GM21825 (cell line): ENCODE data around the gene CDKN2C.

Source experiments
- ATAC-seq: cut with Tn5 transposase; IDR thresholded peaks from one replicate; pipeline ENCODE4 v1.9.1; 2021; ENCODE audit warnings: mild to moderate bottlenecking, moderate library complexity; ENCODE audit not compliant: unreplicated experiment

CDKN2C gene

DNA sequence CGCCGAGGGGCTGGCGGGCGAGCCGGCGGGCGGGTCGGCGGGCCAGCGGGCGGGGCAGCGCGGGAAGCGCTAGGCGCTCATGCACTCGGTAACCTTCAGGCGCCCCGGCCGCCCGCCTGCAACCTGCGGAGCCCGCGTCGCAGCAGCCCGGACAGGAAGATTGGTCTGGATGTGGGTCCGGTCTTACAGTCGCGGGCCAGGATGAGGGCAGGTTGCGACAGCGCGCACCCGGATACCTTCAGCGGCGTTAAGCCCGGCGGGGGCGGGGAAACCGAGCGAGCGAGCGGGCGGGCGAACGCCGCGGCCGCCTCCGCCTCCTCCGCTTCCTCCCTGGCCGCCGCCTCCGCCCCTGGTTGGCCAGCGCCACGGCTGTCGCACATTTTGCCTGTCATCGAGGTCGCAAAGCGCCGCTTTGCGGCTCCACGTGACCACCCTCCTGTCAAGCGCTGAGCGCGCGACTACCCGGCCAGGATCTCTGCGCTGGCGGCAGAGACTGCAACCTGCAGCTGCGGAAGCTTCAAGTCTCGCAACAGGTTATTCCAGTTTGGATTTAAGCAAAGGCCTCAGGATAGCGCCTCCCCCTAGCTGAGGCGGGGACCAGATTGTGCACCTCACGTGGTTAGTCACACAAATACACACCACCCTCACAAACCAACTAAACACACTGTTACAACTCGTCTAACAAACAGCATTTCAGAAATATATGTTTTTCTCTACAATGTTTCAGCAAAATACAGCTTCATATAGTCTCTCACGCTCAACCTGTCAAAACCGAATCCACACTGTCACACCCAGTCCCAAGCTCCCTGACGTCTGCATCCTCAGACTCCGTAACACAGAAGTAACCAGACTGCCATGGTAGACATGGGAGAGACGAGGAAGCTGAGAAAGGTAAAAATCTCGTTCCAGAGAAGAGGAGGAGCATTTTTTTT is 9.9 kb upstream of the CDKN2C start, which contains the start of gene FAF1:
FAF1 (minus strand) TSS at position 355 of the 932 bp plus-strand sequence. CDS start 456 bp downstream, outside the sequence.
- ATAC-seq, result peak; percentile 85

DNA sequence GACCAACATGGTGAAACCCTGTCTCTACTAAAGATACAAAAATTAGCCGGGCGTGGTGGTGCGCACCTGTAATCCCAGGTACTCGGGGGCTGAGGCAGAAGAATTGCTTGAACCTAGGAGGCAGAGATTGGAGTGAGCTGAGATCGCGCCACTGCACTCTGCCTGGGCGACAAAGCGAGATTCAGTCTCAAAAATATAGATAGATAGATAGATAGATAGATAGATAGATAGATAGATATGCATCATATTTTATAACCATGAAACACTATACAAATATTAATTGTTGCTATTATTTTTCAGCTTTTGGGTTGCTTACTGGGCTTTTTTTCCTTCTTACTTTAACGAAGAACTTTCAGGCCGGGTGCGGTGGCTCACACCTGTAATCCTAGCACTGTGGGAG is 5.2 kb upstream of the CDKN2C start:
- no peak for ATAC-seq

DNA sequence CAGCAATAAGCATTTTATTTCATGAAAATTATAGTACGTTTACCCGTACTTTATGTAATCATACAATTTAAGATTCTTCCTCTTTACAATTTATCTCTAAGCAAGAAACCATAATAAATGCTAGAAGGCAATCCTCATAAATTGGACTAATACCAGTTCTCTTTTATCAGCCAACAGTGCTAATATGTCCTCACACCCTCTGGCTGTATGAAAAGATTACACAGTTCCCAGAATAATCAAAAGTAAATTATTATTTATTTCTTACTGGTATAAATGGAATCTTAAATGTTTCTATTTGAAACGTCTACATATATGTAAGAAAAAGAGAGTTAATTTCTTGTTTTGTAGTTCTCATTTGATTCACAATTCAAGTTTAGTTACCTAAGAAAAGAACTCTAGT is 3.1 kb upstream of the CDKN2C start:
- no peak for ATAC-seq

DNA sequence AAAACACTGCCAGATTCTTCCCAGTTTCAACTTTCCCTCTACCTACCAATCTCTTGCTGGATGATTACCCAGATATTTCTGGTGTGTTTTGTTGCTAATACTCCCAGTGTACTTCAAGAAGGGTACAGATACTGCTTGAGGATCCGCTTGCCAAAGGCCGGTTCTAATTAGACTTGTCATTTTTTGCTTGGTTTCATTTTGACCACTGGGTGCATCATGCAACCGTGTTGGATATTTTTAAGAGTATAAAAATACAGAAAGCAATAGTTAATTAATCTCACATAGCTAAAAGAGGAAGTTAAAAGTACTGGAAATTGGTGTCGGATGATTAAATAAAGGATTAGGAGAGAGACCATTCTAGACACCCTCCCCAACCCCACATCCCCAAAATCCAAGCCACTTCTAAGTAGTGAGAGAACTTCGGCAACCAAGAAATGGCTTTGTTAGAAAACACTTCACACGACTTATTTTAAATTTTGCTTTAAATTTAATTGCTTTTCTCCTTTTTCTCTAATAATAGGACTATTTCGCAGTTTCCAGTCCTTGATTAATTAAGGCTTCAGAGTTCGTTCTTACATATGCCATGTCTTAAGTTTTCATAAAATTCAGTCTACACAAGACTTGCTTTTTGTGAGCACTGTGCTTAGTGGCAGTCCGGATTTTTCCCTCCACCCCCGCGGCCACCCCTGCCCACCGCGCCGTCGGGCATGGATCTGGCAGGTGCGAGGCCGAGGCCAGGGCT is 2.5 kb upstream of the CDKN2C start:
- no peak for ATAC-seq

DNA sequence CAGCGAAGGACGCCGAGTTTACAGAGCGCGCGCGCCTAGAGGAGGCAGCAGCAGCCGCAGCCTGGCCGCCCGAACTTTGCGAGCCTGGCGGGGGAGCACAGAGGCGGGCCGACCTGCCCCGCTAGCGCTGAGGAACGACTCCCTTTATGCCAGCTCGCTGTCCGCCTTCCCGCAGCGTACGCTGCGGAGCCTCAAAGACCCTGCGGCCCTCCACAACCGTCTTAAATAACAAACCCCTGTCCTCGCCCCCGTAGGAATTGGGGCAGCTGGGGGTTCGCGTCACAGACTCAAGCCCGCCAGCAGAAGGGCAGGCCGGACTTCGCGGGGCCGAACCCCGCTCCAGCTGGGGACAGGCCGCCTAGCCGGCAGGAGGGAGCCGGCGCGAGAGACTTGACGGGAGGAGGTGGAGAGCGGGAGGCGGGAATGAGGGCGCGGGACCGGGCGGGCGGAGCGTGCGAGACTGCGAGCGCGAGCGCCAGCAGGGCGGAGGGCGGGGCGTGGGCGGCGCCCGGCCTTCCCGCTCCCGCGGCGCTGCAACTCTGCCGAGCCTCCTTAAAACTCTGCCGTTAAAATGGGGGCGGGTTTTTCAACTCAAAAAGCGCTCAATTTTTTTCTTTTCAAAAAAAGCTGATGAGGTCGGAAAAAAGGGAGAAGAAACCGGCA is 1.8 kb upstream of the CDKN2C start:
- ATAC-seq, result peak; percentile 53

DNA sequence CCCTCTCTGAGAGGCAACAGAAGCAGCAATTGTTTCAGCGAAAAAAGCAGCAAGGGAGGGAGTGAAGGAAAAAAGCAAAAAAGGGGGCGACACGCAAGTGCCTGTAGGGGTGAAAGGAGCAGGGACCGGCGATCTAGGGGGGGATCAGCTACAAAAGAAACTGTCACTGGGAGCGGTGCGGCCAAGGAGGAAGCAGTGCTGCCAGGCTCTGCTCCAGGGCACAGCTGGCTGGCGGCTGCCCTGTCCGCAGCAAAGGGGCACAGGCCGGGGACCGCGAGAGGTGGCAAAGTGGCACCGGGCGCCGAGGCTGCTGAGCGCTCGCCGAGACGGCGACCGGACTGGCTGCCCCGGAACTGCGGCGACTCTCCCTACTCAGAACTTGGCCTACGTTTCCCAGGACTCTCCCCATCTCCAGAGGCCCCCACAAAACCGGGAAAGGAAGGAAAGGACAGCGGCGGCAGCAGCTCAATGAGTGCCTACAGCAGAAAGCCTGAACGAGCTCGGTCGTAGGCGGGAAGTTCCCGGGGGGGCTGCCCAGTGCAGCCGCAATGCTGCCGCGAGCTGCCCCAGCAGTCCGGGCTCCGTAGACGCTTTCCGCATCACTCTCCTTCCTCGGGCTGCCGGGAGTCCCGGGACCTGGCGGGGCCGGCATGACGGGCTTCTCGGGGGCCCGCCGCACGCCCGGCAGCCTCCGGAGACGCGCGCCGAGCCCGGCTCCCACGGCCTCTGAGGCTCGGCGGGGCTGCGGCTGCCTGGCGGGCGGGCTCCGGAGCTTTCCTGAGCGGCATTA is 1.0 kb upstream of the CDKN2C start:
- ATAC-seq, result peak; percentile 23

DNA sequence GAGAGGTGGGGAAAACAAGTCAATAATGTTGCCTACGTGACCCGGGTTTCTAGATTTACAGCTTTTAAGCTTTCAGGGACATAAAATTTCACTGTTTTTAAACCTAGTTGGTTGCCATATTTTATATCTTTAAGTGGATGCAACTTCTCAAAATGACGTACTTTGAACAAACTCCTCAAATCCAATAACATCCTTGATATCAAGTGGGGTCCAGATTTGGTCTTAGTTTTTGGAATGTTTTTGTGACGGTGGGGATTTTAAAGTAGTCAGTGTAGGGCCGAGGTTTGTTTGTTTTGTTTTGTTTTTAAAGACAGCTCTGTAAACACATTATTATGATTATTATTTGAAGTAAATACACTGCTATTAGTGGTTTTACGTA is 453 bp downstream of the CDKN2C start:
- no peak for ATAC-seq

DNA sequence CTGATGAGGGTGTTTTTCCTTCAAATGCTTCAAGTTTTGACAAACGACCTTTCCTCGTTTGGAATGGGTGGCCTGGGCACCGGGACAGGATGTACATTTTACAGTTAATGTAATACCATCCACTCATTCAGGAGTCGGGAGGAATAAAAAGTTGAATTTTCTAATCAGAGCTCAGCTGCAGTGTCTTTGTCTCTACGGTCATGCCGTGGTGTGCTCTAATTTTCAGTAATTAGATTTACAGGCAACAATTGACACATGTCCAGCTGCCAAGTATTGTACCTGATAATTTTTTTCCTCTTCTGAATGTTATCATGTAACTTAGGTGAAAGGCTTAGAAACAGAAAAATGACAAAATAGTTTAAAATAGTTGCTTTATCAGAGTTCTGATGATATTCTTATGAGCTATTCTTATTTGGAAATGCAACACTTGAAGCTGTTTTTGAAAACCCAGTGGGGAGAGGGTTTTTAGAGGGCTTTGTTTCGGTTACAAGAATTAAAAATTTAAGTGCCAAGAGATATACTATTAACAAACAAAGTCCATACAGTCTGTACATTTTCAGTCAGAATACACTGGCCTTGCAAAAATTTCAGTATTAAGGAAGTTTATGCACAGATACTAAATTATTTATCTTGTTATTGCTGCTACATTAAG is 1.0 kb downstream of the CDKN2C start:
- ATAC-seq, result no peak

DNA sequence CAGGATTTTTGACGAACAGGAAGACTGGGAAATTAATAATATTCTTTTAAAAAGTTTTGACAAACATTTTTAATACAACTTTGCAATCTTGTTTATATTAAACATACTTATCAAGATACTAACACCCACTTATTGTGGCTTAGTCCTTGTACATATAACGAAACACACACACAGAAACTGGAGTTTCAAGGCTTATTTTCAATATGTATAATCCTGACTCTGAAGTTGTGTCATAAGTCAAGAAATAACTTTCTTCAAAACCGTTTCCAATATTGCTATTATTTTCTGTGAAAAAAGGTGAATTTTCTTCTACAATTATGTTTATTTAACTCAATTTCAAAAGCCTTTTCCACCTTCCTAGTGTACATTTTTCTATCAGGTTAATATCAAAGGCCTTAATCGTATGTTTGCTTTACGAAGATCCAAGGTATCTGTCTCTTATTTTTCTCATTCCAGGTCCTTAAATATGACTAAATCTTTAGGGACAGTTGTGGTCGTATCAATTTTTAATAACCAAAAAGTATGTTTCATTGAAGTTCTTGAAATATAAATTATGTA is 1.8 kb downstream of the CDKN2C start:
- no peak for ATAC-seq

DNA sequence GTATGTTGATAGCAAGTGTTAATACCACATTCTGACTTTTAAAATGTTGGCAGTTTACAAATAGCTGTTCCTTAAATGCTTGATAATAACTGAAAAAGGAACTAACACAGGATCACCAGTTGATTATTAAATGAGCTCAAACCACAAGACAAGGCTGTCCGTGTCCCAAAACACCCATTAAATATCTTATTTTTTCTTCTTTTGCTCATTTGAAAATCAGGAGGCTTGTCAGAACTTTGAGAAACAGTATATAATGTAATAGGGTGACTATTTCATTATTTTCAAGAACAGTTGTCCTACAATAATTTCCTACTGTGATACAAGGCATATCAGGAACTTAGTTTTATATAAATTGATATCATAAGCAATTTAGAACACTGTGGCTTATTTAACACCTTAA is 2.7 kb downstream of the CDKN2C start:
- ATAC-seq, result no peak

DNA sequence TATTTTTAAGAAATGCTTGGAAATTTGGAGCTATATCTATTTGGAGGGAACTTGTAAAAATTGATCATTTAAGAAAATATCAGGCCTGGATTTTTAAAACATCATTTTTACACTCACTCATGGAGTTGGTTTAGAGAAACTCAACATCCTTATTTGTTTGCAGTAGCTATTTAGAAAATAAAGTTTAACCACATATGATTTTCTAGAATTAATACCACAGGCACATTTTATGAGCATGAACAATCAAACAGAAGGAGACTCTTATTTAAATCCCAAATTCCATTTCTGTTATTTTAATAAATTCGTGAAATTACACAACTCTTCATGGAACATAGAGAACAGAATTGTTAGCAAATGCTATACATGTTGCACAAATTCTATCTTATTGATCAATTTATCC is 3.2 kb downstream of the CDKN2C start:
- no peak for ATAC-seq

DNA sequence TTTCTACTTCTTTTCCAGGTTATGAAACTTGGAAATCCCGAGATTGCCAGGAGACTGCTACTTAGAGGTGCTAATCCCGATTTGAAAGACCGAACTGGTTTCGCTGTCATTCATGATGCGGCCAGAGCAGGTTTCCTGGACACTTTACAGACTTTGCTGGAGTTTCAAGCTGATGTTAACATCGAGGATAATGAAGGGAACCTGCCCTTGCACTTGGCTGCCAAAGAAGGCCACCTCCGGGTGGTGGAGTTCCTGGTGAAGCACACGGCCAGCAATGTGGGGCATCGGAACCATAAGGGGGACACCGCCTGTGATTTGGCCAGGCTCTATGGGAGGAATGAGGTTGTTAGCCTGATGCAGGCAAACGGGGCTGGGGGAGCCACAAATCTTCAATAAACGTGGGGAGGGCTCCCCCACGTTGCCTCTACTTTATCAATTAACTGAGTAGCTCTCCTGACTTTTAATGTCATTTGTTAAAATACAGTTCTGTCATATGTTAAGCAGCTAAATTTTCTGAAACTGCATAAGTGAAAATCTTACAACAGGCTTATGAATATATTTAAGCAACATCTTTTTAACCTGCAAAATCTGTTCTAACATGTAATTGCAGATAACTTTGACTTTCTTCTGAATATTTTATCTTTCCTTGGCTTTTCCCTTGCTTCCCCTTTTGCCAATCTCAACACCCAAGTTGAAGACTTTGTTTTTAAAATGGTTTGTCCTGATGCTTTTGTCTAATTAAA is 4.0 kb downstream of the CDKN2C start:
- no peak for ATAC-seq

DNA sequence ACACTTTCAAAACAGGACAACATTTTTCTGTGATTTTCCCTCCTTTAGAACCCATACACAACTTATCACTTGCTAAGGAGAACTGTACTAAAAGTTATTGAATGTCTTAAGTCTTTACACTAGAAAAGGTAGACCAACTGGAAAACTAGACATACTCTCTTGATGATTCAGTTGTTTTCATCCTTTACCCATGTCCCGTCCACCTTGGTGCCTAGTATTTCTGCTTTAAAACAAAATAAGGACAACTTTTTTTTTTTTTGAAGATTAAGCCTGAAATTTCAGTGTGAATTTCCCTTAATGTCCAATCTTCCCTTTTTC is 4.5 kb downstream of the CDKN2C start:
- no peak for ATAC-seq

DNA sequence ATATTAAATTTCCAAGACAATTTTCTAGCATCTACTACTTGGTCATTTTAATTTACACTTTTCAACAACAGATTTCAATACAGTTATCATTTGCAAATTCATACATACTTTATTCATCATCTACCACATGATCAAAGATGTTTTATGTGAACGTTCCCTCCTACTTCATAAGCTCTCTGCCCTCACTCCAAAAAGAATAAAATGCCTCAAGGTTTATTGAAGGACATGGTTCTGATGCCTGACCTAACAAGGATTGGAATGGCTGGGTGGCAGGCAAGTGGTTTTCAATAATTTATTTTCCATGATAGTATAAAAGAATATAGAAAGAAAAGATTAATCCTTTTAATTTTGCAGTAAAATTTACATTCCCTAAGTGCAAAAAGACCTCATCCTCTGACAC is 5.4 kb downstream of the CDKN2C start:
- no peak for ATAC-seq

DNA sequence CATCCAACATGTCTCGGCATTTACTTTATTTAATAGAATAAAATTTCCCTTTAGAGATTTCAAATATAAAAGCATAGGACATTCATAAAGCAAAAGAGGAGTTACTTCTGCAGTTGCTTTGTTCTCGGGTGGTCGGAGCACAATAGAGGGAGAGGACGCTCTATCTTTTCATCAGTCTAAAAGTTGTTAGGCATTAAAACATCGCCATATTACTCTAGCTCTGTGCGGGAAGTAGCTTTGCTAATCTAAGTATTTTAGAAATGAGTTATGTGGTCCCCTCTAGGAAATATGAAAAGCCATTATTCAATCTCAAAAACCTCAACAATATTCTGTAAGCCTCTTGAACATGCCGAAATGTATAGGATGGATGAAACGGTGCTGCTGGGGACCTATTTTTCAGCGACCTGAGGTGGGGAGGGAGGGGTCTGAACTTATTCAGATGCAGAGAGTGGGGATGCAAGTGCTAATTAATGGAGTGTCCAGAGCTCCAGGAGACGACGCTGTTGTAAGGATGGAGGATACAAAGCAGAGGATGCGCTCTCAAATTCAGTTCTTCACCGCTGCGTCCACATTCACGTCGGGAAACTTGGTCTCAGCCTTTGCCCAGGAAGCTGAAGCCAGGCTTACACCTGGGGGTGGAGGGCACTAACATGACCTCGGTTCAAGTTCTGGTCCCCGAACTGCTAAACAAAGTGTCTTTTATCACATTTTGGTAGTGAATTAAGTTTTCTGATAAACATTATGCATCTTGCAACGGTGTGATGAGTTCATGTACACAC is 6.3 kb downstream of the CDKN2C start:
- peak; percentile 1 for ATAC-seq

DNA sequence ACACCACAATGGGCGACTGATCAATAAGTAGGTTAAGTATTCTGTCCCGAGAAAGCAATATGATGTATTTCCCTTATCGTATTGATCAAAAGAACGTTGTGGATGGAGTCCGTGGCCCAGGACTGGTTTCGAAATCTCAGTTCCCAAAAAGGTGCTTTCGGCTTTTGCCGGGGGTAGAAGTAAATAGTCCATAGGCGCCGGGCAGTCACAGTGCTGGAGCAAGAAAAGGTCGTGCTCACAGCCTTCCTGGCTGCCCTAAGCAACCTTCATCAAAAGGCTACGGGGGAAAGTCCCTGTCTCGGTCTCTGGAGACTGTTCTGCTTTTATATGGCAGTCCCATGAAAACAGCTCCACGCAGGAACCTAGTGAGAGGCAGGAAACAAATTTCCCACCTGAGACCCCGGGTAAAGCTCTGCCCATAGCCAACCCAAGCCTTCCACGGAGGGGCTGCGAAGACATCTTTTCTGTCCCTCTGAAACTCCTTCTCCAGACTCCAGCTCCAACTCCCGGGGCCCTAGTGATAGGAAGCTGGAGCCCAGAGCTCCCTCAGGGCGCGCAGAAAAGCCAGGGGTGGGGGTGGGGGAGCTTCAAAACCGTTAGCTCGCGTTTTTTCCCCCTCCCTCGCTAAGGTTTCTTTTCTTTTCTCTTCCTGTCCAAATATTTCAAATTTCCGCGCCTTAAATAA is 7.0 kb downstream of the CDKN2C start:
- ATAC-seq, result peak; percentile 64

DNA sequence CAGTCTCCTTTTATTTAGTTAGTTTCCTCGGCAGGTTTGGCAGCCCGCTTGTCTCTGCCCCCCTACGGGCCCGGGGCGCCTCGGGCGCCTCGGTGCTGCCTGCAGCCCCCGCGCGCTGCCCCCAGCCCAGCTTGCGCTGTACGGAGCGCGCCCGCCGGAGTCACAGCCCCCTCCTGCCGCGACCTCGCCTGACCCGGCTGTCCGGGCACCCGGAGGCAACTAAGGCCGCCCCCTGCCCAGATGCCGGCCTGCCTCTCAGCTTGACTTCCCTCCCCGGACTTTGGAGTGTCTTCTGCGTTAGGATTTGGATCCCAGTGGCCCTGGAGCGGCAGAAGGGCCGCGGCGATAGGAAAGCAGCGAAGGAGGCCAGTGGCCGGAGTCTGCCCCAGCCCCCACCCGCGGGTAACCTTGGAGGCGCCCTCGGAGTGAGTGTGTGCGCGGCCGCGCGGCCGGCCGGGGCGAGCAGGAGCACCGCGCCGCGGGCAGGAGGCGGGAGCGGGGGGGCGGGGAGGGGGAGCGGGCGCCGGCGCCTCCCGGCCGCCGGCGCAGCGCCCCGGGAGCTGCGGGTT is 7.6 kb downstream of the CDKN2C start:
- ATAC-seq, result peak; percentile 47
